ACC112 (cell line): ENCODE results near the gene LDHB.
"Not testable (repeated sequence)": the region's sequence is repeated elsewhere in the genome, so short reads cannot be mapped to it uniquely, and the experiment has no call there.

Source experiments
- H2AFZ ChIP-seq: fragments of 200-600 bp; sonication (generic); one replicate; pipeline ENCODE4 v1.6.0; 2017; ENCODE audit warnings: antibody characterized with exemption, low read length; ENCODE audit not compliant: unreplicated experiment
- H3K27ac ChIP-seq: fragments of 200-600 bp; sonication (generic); 2 replicates; pipeline ENCODE4 v1.5.1; 2014; ENCODE audit warnings: low read depth, mild to moderate bottlenecking, antibody characterized with exemption, low read length, moderate library complexity
- H3K27me3 ChIP-seq: fragments of 200-600 bp; sonication (generic); 2 replicates; pipeline ENCODE4 v1.6.1; 2014; ENCODE audit warnings: mild to moderate bottlenecking, antibody characterized with exemption, low read length, moderate library complexity, mixed read lengths; ENCODE audit not compliant: insufficient read depth
- H3K36me3 ChIP-seq: fragments of 200-600 bp; sonication (generic); 2 replicates; pipeline ENCODE4 v1.6.1; 2016; ENCODE audit warnings: mild to moderate bottlenecking, antibody characterized with exemption, low read length, moderate library complexity, mixed read lengths; ENCODE audit not compliant: insufficient read depth
- H3K4me1 ChIP-seq: fragments of 200-600 bp; sonication (generic); one replicate; pipeline ENCODE4 v1.6.1; 2016; ENCODE audit warnings: low read length, mixed read lengths; ENCODE audit not compliant: insufficient read depth, unreplicated experiment, control insufficient read depth
- H3K4me3 ChIP-seq: fragments of 200-600 bp; sonication (generic); 2 replicates; pipeline ENCODE4 v1.5.1; 2014; ENCODE audit warnings: mild to moderate bottlenecking, low read depth, low read length
- H3K79me2 ChIP-seq: fragments of 200-600 bp; sonication (generic); one replicate; pipeline ENCODE4 v1.6.0; 2016; ENCODE audit warnings: low read length; ENCODE audit not compliant: control insufficient read depth, unreplicated experiment, insufficient read depth

The LDHB gene

GRCh38 chr12:21662122-21662792, 4.6 kb upstream of the LDHB start:
- Histone ChIP-seq H3K27ac (no peak overlapping the region), H3K36me3 (no peaks in the 10 kb centered on the region), H3K79me2 (peaks cover 4% of the 10 kb centered on the region), H3K4me3 (no peak overlapping the region), H3K4me1 (no peaks in the 10 kb centered on the region), H3K27me3 (peaks cover 3% of the 10 kb centered on the region; the same call in 1 of the 2 replicates), H2AFZ (no peak overlapping the region)

GRCh38 chr12:21661396-21662093, 3.9 kb upstream of the LDHB start:
- H3K27me3 ChIP-seq, H3K36me3 ChIP-seq, H3K4me1 ChIP-seq, H3K4me3 ChIP-seq, H2AFZ ChIP-seq, H3K27ac ChIP-seq: not testable (repeated sequence)
- peaks cover 11% of the 10 kb centered on the region for H3K79me2 ChIP-seq

GRCh38 chr12:21659383-21659782, 1.7 kb upstream of the LDHB start:
- H3K36me3 ChIP-seq = peaks cover 3% of the 10 kb centered on the region
- H3K4me1 ChIP-seq = peaks cover 15% of the 10 kb centered on the region
- H3K27me3 ChIP-seq = peaks cover 3% of the 10 kb centered on the region; the same call in 1 of the 2 replicates
- peaks cover 32% of the 10 kb centered on the region for H3K79me2 ChIP-seq
- no peak overlapping the region for H3K4me3 ChIP-seq
- no peak overlapping the region for H3K27ac ChIP-seq
- no peak overlapping the region for H2AFZ ChIP-seq

GRCh38 chr12:21656905-21657325, 727 bp downstream of the LDHB start:
- Histone ChIP-seq H3K4me1 (peaks cover 22% of the 10 kb centered on the region), H3K36me3 (peaks cover 25% of the 10 kb centered on the region), H3K27me3 (peaks cover 3% of the 10 kb centered on the region; the same call in 1 of the 2 replicates), H3K4me3 (peak overlapping the region; percentile 93), H2AFZ (peak overlapping the region; percentile 78), H3K27ac (peak overlapping the region; percentile 59; the same call in 1 of the 2 replicates), H3K79me2 (peaks cover 56% of the 10 kb centered on the region)

GRCh38 chr12:21655591-21655990, 2.1 kb downstream of the LDHB start:
- H2AFZ ChIP-seq = no peak overlapping the region
- H3K79me2 ChIP-seq = peaks cover 69% of the 10 kb centered on the region
- peaks cover 3% of the 10 kb centered on the region; the same call in 1 of the 2 replicates for H3K27me3 ChIP-seq
- peaks cover 22% of the 10 kb centered on the region for H3K4me1 ChIP-seq
- H3K27ac ChIP-seq = no peak overlapping the region
- H3K4me3 ChIP-seq = peak overlapping the region; percentile 93
- peaks cover 37% of the 10 kb centered on the region for H3K36me3 ChIP-seq

GRCh38 chr12:21651821-21652220, 5.8 kb downstream of the LDHB start:
- H3K27me3 ChIP-seq = no peaks in the 10 kb centered on the region
- H2AFZ ChIP-seq = no peak overlapping the region
- H3K36me3 ChIP-seq = peaks cover 64% of the 10 kb centered on the region
- H3K4me1 ChIP-seq = peaks cover 26% of the 10 kb centered on the region
- H3K79me2 ChIP-seq = peaks cover 80% of the 10 kb centered on the region
- no peak overlapping the region for H3K4me3 ChIP-seq
- no peak overlapping the region for H3K27ac ChIP-seq

GRCh38 chr12:21650997-21651396, 6.6 kb downstream of the LDHB start:
- Histone ChIP-seq H3K4me3 (no peak overlapping the region), H3K79me2 (peaks cover 73% of the 10 kb centered on the region), H3K27me3 (no peaks in the 10 kb centered on the region), H3K36me3 (peaks cover 71% of the 10 kb centered on the region), H2AFZ (no peak overlapping the region), H3K4me1 (peaks cover 26% of the 10 kb centered on the region), H3K27ac (no peak overlapping the region)

- no peak overlapping the region for H3K27ac ChIP-seq
- H3K4me1 ChIP-seq = peaks cover 10% of the 10 kb centered on the region
- no peaks in the 10 kb centered on the region for H3K27me3 ChIP-seq
- peaks cover 54% of the 10 kb centered on the region for H3K79me2 ChIP-seq
- no peak overlapping the region for H3K4me3 ChIP-seq
- no peak overlapping the region for H2AFZ ChIP-seq
- peaks cover 70% of the 10 kb centered on the region for H3K36me3 ChIP-seq
These were observed 8.6 kb downstream of the LDHB start for GRCh38 chr12:21649034-21649433.

GRCh38 chr12:21648378-21648777, 9.3 kb downstream of the LDHB start:
- peaks cover 72% of the 10 kb centered on the region for H3K36me3 ChIP-seq
- no peaks in the 10 kb centered on the region for H3K27me3 ChIP-seq
- H2AFZ ChIP-seq = no peak overlapping the region
- peaks cover 8% of the 10 kb centered on the region for H3K4me1 ChIP-seq
- H3K27ac ChIP-seq = no peak overlapping the region
- H3K4me3 ChIP-seq = no peak overlapping the region
- H3K79me2 ChIP-seq = peaks cover 47% of the 10 kb centered on the region

GRCh38 chr12:21647179-21647578, 10.5 kb downstream of the LDHB start:
- peaks cover 8% of the 10 kb centered on the region for H3K4me1 ChIP-seq
- peaks cover 38% of the 10 kb centered on the region for H3K79me2 ChIP-seq
- no peaks in the 10 kb centered on the region for H3K27me3 ChIP-seq
- H3K27ac ChIP-seq = no peak overlapping the region
- peaks cover 66% of the 10 kb centered on the region for H3K36me3 ChIP-seq
- H2AFZ ChIP-seq = no peak overlapping the region
- H3K4me3 ChIP-seq = no peak overlapping the region

GRCh38 chr12:21645041-21645500, 12.6 kb downstream of the LDHB start:
- not testable (repeated sequence) for H3K4me3 ChIP-seq, H3K27me3 ChIP-seq, H3K27ac ChIP-seq, H2AFZ ChIP-seq
- Histone ChIP-seq H3K79me2 (peaks cover 30% of the 10 kb centered on the region), H3K4me1 (peaks cover 12% of the 10 kb centered on the region), H3K36me3 (peaks cover 65% of the 10 kb centered on the region)
